Nephron (organoid): Measurements from ENCODE around the gene PARP14.
A peak's percentile ranks its signal among the peaks of the same experiment; 100 is the strongest.

Source experiments
- H3K27ac Mint-ChIP-seq, 3 experiments: 2 replicates each; pipeline ENCODE4 v1.8.0; 2020; ENCODE audit warnings: mixed read lengths in 3 of 3, mild to moderate bottlenecking in 2 of 3, moderate library complexity in 1 of 3
- H3K27me3 Mint-ChIP-seq: 2 replicates; pipeline ENCODE4 v1.8.0; 2021; ENCODE audit warnings: low read depth, mild to moderate bottlenecking, moderate library complexity, mixed read lengths
- H3K36me3 Mint-ChIP-seq: 2 replicates; pipeline ENCODE4 v1.8.0; 2020; ENCODE audit warnings: low read depth, mixed read lengths
- H3K4me1 Mint-ChIP-seq: 2 replicates; pipeline ENCODE4 v1.8.0; 2020; ENCODE audit warnings: mixed read lengths
- H3K4me3 Mint-ChIP-seq, 3 experiments: 2 replicates each; pipeline ENCODE4 v1.8.0; 2020; ENCODE audit warnings: mild to moderate bottlenecking in 3 of 3, mixed read lengths in 3 of 3, moderate library complexity in 2 of 3
- H3K9me3 Mint-ChIP-seq: 2 replicates; pipeline ENCODE4 v1.8.0; 2020; ENCODE audit warnings: mixed read lengths
- CTCF ChIP-seq, 3 experiments: fragments of 200-600 bp; sonication (generic); IDR thresholded peaks; one replicate each; pipeline ENCODE4 v1.5.0; 2021; ENCODE audit warnings: antibody characterized with exemption in 3 of 3; ENCODE audit not compliant: unreplicated experiment in 3 of 3

The PARP14 gene

GRCh38 chr3:122677216-122677615, 3.4 kb upstream of the PARP14 start:
- H3K4me3 Mint-ChIP-seq: no peak overlapping the region
- H3K9me3 Mint-ChIP-seq: no peaks in the 10 kb centered on the region
- H3K27ac Mint-ChIP-seq: no peak overlapping the region
- H3K4me1 Mint-ChIP-seq: peaks cover 17% of the 10 kb centered on the region
- peaks cover 5% of the 10 kb centered on the region for H3K27me3 Mint-ChIP-seq
- no peaks in the 10 kb centered on the region for H3K36me3 Mint-ChIP-seq
- TF ChIP-seq CTCF (IDR thresholded peaks at IDR 0.05; ENCODE audit: unreplicated experiment in 3 of 3): no peak

- no peak for TF ChIP-seq CTCF (IDR thresholded peaks at IDR 0.05; ENCODE audit: unreplicated experiment in 3 of 3)
- H3K9me3 Mint-ChIP-seq: no peaks in the 10 kb centered on the region
- H3K27ac Mint-ChIP-seq: no peak overlapping the region
- H3K4me3 Mint-ChIP-seq: peak overlapping the region in 2 of 3 experiments; percentile 16 to 45
- no peaks in the 10 kb centered on the region for H3K36me3 Mint-ChIP-seq
- peaks cover 17% of the 10 kb centered on the region for H3K27me3 Mint-ChIP-seq
- peaks cover 17% of the 10 kb centered on the region for H3K4me1 Mint-ChIP-seq
Measured at GRCh38 chr3:122678506-122678905, 2.1 kb upstream of the PARP14 start.

GRCh38 chr3:122679085-122679881, 1.4 kb upstream of the PARP14 start:
- Mint-ChIP-seq H3K4me1 (peaks cover 17% of the 10 kb centered on the region), H3K9me3 (no peaks in the 10 kb centered on the region), H3K27ac (peak overlapping the region; percentile 75 to 95 (median 77)), H3K36me3 (no peaks in the 10 kb centered on the region), H3K4me3 (peak overlapping the region; percentile 81 to 92 (median 89)), H3K27me3 (peaks cover 17% of the 10 kb centered on the region)
- TF ChIP-seq CTCF (IDR thresholded peaks at IDR 0.05; ENCODE audit: unreplicated experiment in 3 of 3): peak; percentile 79 to 88 (median 83)

GRCh38 chr3:122679882-122680474, 661 bp upstream of the PARP14 start:
- Mint-ChIP-seq H3K9me3 (no peaks in the 10 kb centered on the region), H3K27ac (peak overlapping the region; percentile 75 to 95 (median 77)), H3K36me3 (peaks cover under 1% of the 10 kb centered on the region), H3K4me1 (peaks cover 17% of the 10 kb centered on the region), H3K4me3 (peak overlapping the region; percentile 81 to 92 (median 89)), H3K27me3 (peaks cover 17% of the 10 kb centered on the region)
- TF ChIP-seq CTCF (IDR thresholded peaks at IDR 0.05; ENCODE audit: unreplicated experiment in 3 of 3): no peak

DNA sequence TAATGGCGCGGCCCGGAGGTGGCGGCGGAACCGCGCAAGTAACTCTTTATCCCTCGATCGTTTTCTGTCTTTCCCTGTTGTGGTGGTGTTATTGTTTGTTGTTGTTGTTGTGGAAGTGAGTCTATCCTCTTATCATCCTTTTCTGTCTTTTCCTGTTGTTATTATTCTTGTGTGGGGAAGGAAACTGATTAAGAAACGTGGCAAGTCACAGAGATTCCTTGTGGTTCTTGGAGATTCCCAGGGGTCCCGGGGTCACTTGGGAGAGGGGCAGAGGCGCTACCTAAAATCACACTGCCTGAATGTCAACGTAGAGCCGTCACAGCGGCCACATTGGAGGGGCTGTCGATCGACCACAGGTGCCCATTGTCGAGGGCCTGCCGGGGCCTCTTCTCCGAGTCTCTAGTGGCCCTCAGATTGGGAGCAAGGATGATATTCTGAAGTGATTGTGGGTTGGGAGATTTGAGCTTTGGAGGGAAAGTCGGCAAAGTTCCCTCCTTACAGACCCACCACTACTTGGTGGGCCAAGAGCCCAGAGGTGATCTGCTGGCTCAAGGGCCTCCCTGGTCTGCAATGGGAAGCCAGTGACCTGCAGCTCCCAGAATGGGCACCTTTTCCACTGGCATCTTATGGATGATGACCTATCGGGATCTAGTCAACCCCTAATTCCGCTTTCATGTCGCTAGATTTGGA, 790 bp downstream of the PARP14 start:
- peak overlapping the region; percentile 81 to 91 (median 91) for H3K4me3 Mint-ChIP-seq
- peak overlapping the region; percentile 17 to 86 (median 75) for H3K27ac Mint-ChIP-seq
- H3K9me3 Mint-ChIP-seq: no peaks in the 10 kb centered on the region
- peaks cover 17% of the 10 kb centered on the region for H3K4me1 Mint-ChIP-seq
- peaks cover 17% of the 10 kb centered on the region for H3K27me3 Mint-ChIP-seq
- no peak for TF ChIP-seq CTCF (IDR thresholded peaks at IDR 0.05; ENCODE audit: unreplicated experiment in 3 of 3)
- H3K36me3 Mint-ChIP-seq: peaks cover 4% of the 10 kb centered on the region
